ENCODE results near the gene ATOH8. TPM values are rescaled to one million over a fixed set of nuclear protein-coding genes. Genes with fewer than 3 reads are reported as not detected.

The ATOH8 gene
- total RNA-seq, 1 experiment from 2014 or later: 0.20 TPM

DNA sequence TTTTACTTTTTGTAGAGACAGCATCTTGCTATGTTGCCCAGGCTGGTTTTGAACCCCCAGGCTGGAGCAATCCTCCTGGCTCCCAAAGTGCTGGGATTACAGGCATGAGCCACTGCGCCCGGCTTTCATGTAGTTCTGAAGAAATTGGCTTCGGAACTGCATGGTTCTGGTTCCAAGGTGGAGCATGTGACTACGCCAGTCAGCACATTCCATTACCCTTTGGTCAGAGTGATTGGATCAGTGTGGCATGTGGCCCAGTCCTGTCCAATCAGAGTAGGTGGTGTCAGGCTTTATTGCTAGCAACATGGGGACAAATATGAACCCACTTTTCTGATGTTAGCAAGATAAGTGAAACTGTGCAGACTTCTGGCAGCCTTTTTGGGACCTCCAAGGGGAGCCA, 16.3 kb upstream of the ATOH8 start:
- Histone ChIP-seq H4K5ac (ENCODE audit: insufficient read length, low read depth, low read length) (no peak overlapping the region), H3K56ac (ENCODE audit: insufficient read length, low read depth, low read length) (no peak overlapping the region), H2BK15ac (ENCODE audit: low read depth, low read length) (no peak overlapping the region), H3K9me3 (ENCODE audit: control insufficient read depth, low read depth, low read length) (no peaks in the 10 kb centered on the region), H3K18ac (ENCODE audit: insufficient read length, low read depth, low read length) (no peak overlapping the region), H3K4ac (ENCODE audit: low read depth, low read length) (no peak overlapping the region), H3K9ac (ENCODE audit: extremely low read depth, insufficient read length, low read length) (no peak overlapping the region), H2BK12ac (ENCODE audit: insufficient read length, low read depth, low read length) (no peak overlapping the region), H3K14ac (ENCODE audit: insufficient read depth, low read length) (no peak overlapping the region), H2AK5ac (ENCODE audit: insufficient read length, low read length) (no peak overlapping the region), H3K4me2 (ENCODE audit: insufficient read depth, insufficient read length, low read length) (no peak overlapping the region), H2BK5ac (ENCODE audit: insufficient read length, low read length) (no peak overlapping the region), H2BK20ac (ENCODE audit: low read depth, low read length, poor library complexity, severe bottlenecking) (no peak overlapping the region), H3K23me2 (ENCODE audit: insufficient read length, low read depth, low read length, poor library complexity, severe bottlenecking) (no peaks in the 10 kb centered on the region), H2BK120ac (ENCODE audit: low read depth, low read length, poor library complexity, severe bottlenecking) (no peak overlapping the region), H3T11ph (ENCODE audit: low read length) (no peak overlapping the region), H3K79me1 (ENCODE audit: insufficient read depth, low read depth, low read length, poor library complexity, severe bottlenecking) (no peaks in the 10 kb centered on the region), H4K8ac (replicated peaks; ENCODE audit: insufficient read length, low read depth, low read length) (no peak overlapping the region), H3K79me2 (ENCODE audit: insufficient read depth, low read length) (no peaks in the 10 kb centered on the region), H4K20me1 (ENCODE audit: control insufficient read depth, insufficient read depth, insufficient read length) (no peaks in the 10 kb centered on the region), H2AFZ (ENCODE audit: low read length) (no peak overlapping the region), H3K27me3 (ENCODE audit: insufficient read depth, low read length) (no peaks in the 10 kb centered on the region), H4K91ac (ENCODE audit: insufficient read length, low read depth, low read length) (no peak overlapping the region), H3K27ac (ENCODE audit: insufficient read length, low read depth, low read length) (no peak overlapping the region), H3K23ac (ENCODE audit: insufficient read length, low read depth, low read length) (no peak overlapping the region), H3K4me1 (ENCODE audit: insufficient read depth, low read length) (no peaks in the 10 kb centered on the region)
- Mint-ChIP-seq H3K4me3 (no peak overlapping the region), H3K36me3 (ENCODE audit: insufficient read depth in 1 of 3, low read depth in 3 of 3) (no peaks in the 10 kb centered on the region), H3K27ac (no peak overlapping the region), H3K4me1 (peaks cover 10 to 11% of the 10 kb centered on the region in 2 experiments), H3K9me3 (peaks cover 0 to 3% of the 10 kb centered on the region in 2 experiments; a peak in 2 of 5 replicates), H3K27me3 (ENCODE audit: low read depth) (peaks cover 45% of the 10 kb centered on the region)
- TF ChIP-seq, protein P1, sequence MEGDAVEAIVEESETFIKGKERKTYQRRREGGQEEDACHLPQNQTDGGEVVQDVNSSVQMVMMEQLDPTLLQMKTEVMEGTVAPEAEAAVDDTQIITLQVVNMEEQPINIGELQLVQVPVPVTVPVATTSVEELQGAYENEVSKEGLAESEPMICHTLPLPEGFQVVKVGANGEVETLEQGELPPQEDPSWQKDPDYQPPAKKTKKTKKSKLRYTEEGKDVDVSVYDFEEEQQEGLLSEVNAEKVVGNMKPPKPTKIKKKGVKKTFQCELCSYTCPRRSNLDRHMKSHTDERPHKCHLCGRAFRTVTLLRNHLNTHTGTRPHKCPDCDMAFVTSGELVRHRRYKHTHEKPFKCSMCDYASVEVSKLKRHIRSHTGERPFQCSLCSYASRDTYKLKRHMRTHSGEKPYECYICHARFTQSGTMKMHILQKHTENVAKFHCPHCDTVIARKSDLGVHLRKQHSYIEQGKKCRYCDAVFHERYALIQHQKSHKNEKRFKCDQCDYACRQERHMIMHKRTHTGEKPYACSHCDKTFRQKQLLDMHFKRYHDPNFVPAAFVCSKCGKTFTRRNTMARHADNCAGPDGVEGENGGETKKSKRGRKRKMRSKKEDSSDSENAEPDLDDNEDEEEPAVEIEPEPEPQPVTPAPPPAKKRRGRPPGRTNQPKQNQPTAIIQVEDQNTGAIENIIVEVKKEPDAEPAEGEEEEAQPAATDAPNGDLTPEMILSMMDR (conservative IDR thresholded peaks at IDR 0.05): no peak
- DNase-seq: no peak
- WGBS (ENCODE audit: extremely low coverage, insufficient read length, low lambda C conversion rate): no CpG with 5 or more reads among the region's 4 CpGs
